A549 (cell line): ENCODE data around the gene EXT2. TPM values are rescaled to one million over a fixed set of nuclear protein-coding genes. Genes with fewer than 3 reads are reported as not detected.

Source experiments
- ATAC-seq, 2 experiments: fragments of 200-7000 bp in 1 of 2; fragments of >200 bp in 1 of 2; cut with Nextera tagmentation in 1 of 2; cut with Tn5 transposase in 1 of 2; 3 replicates each; pipeline versions ENCODE4 v1.8.0 to v1.9.1; 2018 to 2020; ENCODE audit warnings: mild to moderate bottlenecking in 1 of 2, moderate library complexity in 1 of 2
- CTCF ChIA-PET: fragments of 300-600 bp; sonication (Branson Sonifier 250); formaldehyde crosslinking; extraction: SDS; loops from one replicate; lab custom pipeline; 2021; ENCODE audit warnings: antibody characterized with exemption, inconsistent platforms; lab: Yijun Ruan, JAX
- POLR2A ChIA-PET: fragments of 350-600 bp; formaldehyde crosslinking; extraction: SDS; loops from one replicate; lab custom pipeline; 2021; ENCODE audit warnings: antibody characterized with exemption, inconsistent platforms; lab: Yijun Ruan, JAX
- DNase-seq, 2 experiments: peaks; one replicate each; pipeline versions ENCODE4 v3.0.0 to v3.0.0-alpha.2; 2011 to 2016; ENCODE audit warnings: low read depth in 1 of 2, low spot score in 1 of 2
- FAIRE-seq: peaks from 2 replicates; lab custom pipeline; 2011; peaks lifted over from hg19 to GRCh38; lab: Jason Lieb, UNC
- H3K27ac ChIP-seq, 2 experiments: fragments of >200 bp; sonication (Bioruptor Twin); formaldehyde crosslinking; 3 replicates each; pipeline ENCODE4 v1.5.1; 2016 to 2017
- H3K4me1 ChIP-seq: fragments of >200 bp; sonication (Bioruptor Twin); formaldehyde crosslinking; 3 replicates; pipeline ENCODE4 v1.6.1; 2016
- H3K4me2 ChIP-seq: fragments of >200 bp; sonication (Bioruptor Twin); formaldehyde crosslinking; 3 replicates; pipeline ENCODE4 v1.6.1; 2016
- H3K4me3 ChIP-seq: fragments of >200 bp; sonication (Bioruptor Twin); formaldehyde crosslinking; 3 replicates; pipeline ENCODE4 v1.5.1; 2016
- H3K9me3 ChIP-seq: fragments of >200 bp; sonication (Bioruptor Twin); formaldehyde crosslinking; 3 replicates; pipeline ENCODE4 v1.6.1; 2016
- BHLHE40 ChIP-seq: IDR thresholded peaks from 2 replicates; pipeline ENCODE4 v1.6.1; 2012; ENCODE audit warnings: low read depth, low read length, inconsistent platforms
- CBX2 ChIP-seq: fragments of 200-600 bp; sonication (generic); IDR thresholded peaks from 2 replicates; pipeline ENCODE4 v1.6.1; 2016; ENCODE audit warnings: low read depth, mild to moderate bottlenecking, borderline replicate concordance
- CEBPB ChIP-seq, 2 experiments: fragments of >200 bp in 1 of 2; sonication (Bioruptor Twin) in 1 of 2; formaldehyde crosslinking in 1 of 2; IDR thresholded peaks; 2 replicates each; pipeline ENCODE4 v1.6.1; 2012 to 2016
- CHD2 ChIP-seq: fragments of 150-350 bp; IDR thresholded peaks from 2 replicates; pipeline ENCODE4 v1.6.1; 2014; ENCODE audit warnings: low read length; ENCODE audit not compliant: partially characterized antibody
- CHD4 ChIP-seq: fragments of 200-600 bp; sonication (generic); IDR thresholded peaks from 2 replicates; pipeline ENCODE4 v1.6.1; 2016; ENCODE audit warnings: antibody characterized with exemption, mild to moderate bottlenecking, borderline replicate concordance
- EHMT2 ChIP-seq: fragments of 200-600 bp; sonication (generic); IDR thresholded peaks from 2 replicates; pipeline ENCODE4 v1.6.1; 2016; ENCODE audit warnings: antibody characterized with exemption, low read depth, mild to moderate bottlenecking, moderate library complexity
- EP300 ChIP-seq, 2 experiments: fragments of >200 bp; sonication (Bioruptor Twin); formaldehyde crosslinking; IDR thresholded peaks; 2 replicates in 1 of 2; 3 replicates in 1 of 2; pipeline ENCODE4 v1.6.1; 2016 to 2017
- ESRRA ChIP-seq: fragments of 150-350 bp; IDR thresholded peaks from 2 replicates; pipeline ENCODE4 v1.6.1; 2014; ENCODE audit warnings: mild to moderate bottlenecking, low read length, borderline replicate concordance
- FOSB ChIP-seq: fragments of 250-450 bp; sonication (Bioruptor Pico); IDR thresholded peaks from 2 replicates; pipeline ENCODE4 v1.5.0; 2020; ENCODE audit warnings: mild to moderate bottlenecking, moderate library complexity
- FOSL2 ChIP-seq, 2 experiments: fragments of 450-650 bp in 1 of 2; fragments of >200 bp in 1 of 2; sonication (Bioruptor Twin) in 1 of 2; formaldehyde crosslinking; IDR thresholded peaks; 2 replicates each; pipeline versions ENCODE4 v1.5.0 to v1.6.1; 2016 to 2020; ENCODE audit warnings: mild to moderate bottlenecking in 1 of 2, moderate library complexity in 1 of 2
- GATA3 ChIP-seq: IDR thresholded peaks from 2 replicates; pipeline ENCODE4 v1.6.1; 2012; ENCODE audit warnings: borderline replicate concordance
- HOXA7 ChIP-seq: fragments of 250-450 bp; sonication (Bioruptor Pico); IDR thresholded peaks from 2 replicates; pipeline ENCODE4 v1.5.0; 2020; ENCODE audit warnings: mild to moderate bottlenecking, moderate library complexity
- HOXB13 ChIP-seq: fragments of 250-450 bp; sonication (Bioruptor Pico); IDR thresholded peaks from 2 replicates; pipeline ENCODE4 v1.5.0; 2020; ENCODE audit warnings: low read depth, mild to moderate bottlenecking, moderate library complexity
- MAX ChIP-seq: IDR thresholded peaks from 2 replicates; pipeline ENCODE4 v1.6.1; 2012
- NFE2L2 ChIP-seq: fragments of 150-350 bp; conservative IDR thresholded peaks from 2 replicates; pipeline ENCODE4 v1.6.1; 2014; ENCODE audit warnings: low read length
- PHF8 ChIP-seq: fragments of 200-600 bp; sonication (generic); IDR thresholded peaks from 2 replicates; pipeline ENCODE4 v1.6.1; 2016; ENCODE audit warnings: low read depth, mild to moderate bottlenecking, antibody characterized with exemption, moderate library complexity, borderline replicate concordance
- POLR2A ChIP-seq: IDR thresholded peaks from 2 replicates; pipeline ENCODE4 v1.6.1; 2012; ENCODE audit warnings: mild to moderate bottlenecking, low read length
- RCOR1 ChIP-seq: fragments of 150-350 bp; IDR thresholded peaks from 2 replicates; pipeline ENCODE4 v1.6.1; 2014; ENCODE audit warnings: antibody characterized with exemption, low read length, low read depth
- RFX5 ChIP-seq: fragments of 450-650 bp; IDR thresholded peaks from 2 replicates; pipeline ENCODE4 v1.7.1; 2014; ENCODE audit warnings: antibody characterized with exemption, mild to moderate bottlenecking, moderate library complexity
- RNF2 ChIP-seq: fragments of 200-600 bp; sonication (generic); IDR thresholded peaks from 2 replicates; pipeline ENCODE4 v1.6.1; 2016; ENCODE audit warnings: low read depth, mild to moderate bottlenecking, antibody characterized with exemption, moderate library complexity, borderline replicate concordance
- SMC3 ChIP-seq: fragments of >200 bp; sonication (Bioruptor Twin); formaldehyde crosslinking; IDR thresholded peaks from 3 replicates; pipeline ENCODE4 v1.6.1; 2018; ENCODE audit warnings: inconsistent platforms
- ZFP36 ChIP-seq: fragments of 450-650 bp; IDR thresholded peaks from 2 replicates; pipeline ENCODE4 v1.6.1; 2014; ENCODE audit warnings: borderline replicate concordance; ENCODE audit not compliant: partially characterized antibody
- WGBS: methylation state at CpG from one replicate; pipeline ENCODE4 v1.1.6; 2017; ENCODE audit errors: missing lambda C conversion rate; 5-methylcytosine and 5-hydroxymethylcytosine counted together
- polyA plus RNA-seq, 4 experiments: library from polyadenylated mRNA; depleted of rRNA in 3 of 4; stranded (reverse); fragments of >200 nt; fragmentation: RNase III in 1 of 4; extraction: RNeasy Plus Mini Kit Qiagen cat#74134 plus additional on column Dnase treatment in 1 of 4; gene quantifications; 2 replicates in 3 of 4; 3 replicates in 1 of 4; pipeline ENCODE4 v1.2.3, GENCODE V29; 2011 to 2017
- TF ChIP-seq, protein P1 (sequence below): fragments of 250-450 bp; sonication (Bioruptor Pico); IDR thresholded peaks from 2 replicates; pipeline ENCODE4 v1.5.0; 2020; ENCODE audit warnings: low read depth, mild to moderate bottlenecking, moderate library complexity
- TF ChIP-seq, protein P2 (sequence below): IDR thresholded peaks from 2 replicates; pipeline ENCODE4 v1.6.1; 2012
- TF ChIP-seq, protein P3 (sequence below): fragments of 250-450 bp; sonication (Bioruptor Pico); IDR thresholded peaks from 2 replicates; pipeline ENCODE4 v1.5.0; 2021; ENCODE audit warnings: mild to moderate bottlenecking, moderate library complexity, borderline replicate concordance

EXT2 gene
- polyA plus RNA-seq, 2 of the 4 experiments (the other 2 are of a cell fraction) = 56.5 to 77.3 TPM

DNA sequence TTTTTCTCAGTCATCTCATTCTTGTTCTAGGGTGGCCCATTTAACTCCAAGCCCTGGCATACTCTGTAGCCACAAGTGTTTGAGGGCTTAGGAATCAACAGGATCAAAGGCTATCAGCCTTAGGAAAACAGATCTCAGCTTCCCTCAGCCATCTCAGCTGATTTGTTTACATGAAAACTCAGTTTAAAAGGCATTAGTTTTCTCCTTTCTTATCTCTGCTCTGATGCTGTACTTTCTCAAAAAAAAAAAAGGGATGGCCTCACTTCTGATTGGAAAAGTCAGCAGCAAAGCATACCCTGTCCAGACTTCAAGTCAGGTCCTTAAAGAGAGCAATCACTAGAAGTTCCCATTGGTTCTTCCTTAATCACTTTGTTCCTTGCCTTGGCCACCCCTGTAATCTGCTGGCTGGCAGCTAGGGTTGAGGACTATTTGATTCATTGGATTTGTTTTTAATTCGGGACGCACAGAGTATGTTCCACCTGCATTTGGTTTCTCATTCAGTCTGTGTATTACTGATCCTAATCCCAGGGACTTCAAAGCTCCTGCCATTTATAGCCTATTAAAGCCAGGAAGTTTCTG lies 102.8 kb downstream of the EXT2 start:
- TF ChIP-seq MAX (no peak), NFE2L2 (no peak), POLR2A (no peak), SMC3 (no peak), RNF2 (no peak), ESRRA (no peak), ZFP36 (no peak), HOXA7 (CRISPR knock-in tag) (no peak), CEBPB (IDR thresholded peaks at IDR 0.05) (no peak), CHD4 (no peak), EHMT2 (no peak)
- TF ChIP-seq, protein P1, sequence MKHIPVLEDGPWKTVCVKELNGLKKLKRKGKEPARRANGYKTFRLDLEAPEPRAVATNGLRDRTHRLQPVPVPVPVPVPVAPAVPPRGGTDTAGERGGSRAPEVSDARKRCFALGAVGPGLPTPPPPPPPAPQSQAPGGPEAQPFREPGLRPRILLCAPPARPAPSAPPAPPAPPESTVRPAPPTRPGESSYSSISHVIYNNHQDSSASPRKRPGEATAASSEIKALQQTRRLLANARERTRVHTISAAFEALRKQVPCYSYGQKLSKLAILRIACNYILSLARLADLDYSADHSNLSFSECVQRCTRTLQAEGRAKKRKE (CRISPR knock-in tag) = no peak
- peaks cover 12% of the 10 kb centered on the region; the same call in 2 of the 3 replicates for H3K9me3 ChIP-seq
- no peaks in the 10 kb centered on the region for H3K4me1 ChIP-seq
- 97% methylated on average over 2 of the region's 2 CpGs for WGBS
- ChIA-PET CTCF (interaction anchor here (0.6 kb wide), 1 partner anchor 88 kb away, joined by 4 read pairs; no protein-coding TSS in a partner anchor), POLR2A (no interaction called here)
- ATAC-seq (no peak), FAIRE-seq (no peak), DNase-seq (no peak)
- H3K4me3 ChIP-seq = no peak overlapping the region
- no peak overlapping the region for H3K27ac ChIP-seq
- no peak overlapping the region for H3K4me2 ChIP-seq

DNA sequence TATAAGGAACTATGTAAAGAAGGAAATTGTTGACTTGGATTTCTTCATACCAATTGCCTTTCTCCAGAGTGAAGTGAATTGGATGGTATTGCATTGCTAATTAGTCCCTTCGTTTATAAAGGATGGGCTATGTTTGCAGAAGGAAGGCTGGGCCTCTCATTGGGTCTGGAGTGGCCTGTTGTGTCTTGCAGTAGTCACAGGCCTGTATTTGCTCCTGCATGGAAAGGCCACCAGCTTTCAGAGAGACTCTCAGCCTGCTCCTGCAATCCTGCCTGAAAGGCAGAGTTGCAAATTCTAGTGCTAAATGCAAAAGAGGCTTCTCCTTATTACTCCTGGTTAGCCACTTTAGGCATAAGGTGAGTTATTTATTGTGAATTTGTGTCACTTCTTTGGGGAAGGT lies 103.8 kb downstream of the EXT2 start:
- H3K9me3 ChIP-seq = peaks cover 12% of the 10 kb centered on the region; the same call in 2 of the 3 replicates
- POLR2A ChIA-PET = no interaction called here
- no peak overlapping the region for H3K27ac ChIP-seq
- no peak for TF ChIP-seq PHF8
- TF ChIP-seq, all 56 proteins: peak for 0
- FAIRE-seq = no peak
- Histone ChIP-seq H3K4me1 (no peaks in the 10 kb centered on the region), H3K4me2 (no peak overlapping the region), H3K4me3 (no peak overlapping the region)
- WGBS = 77% methylated on average over 1 of the region's 1 CpG
- no peak for DNase-seq
- no peak for ATAC-seq
- CTCF ChIA-PET = no interaction called here

DNA sequence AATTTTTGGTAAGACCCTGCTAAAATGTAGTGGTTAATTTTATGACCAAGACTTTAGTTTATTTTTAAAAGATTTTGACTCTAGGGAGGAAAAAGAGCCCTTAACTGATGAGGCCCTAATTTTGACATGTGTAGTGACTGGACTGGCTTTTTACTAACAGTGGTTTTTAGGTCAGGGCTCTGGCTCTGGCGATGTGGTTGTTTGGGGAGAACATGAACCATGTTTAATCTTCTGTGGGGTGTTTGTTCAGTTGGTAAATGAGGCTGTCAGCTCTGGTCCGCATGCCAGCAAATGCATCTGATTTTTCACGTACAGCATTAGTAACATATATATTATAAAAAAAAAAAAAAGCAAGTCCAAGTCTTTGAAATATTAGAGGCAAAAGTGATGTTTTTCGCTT lies 104.3 kb downstream of the EXT2 start:
- ATAC-seq (no peak), FAIRE-seq (no peak), DNase-seq (no peak)
- Histone ChIP-seq H3K4me3 (no peak overlapping the region), H3K27ac (no peak overlapping the region), H3K4me1 (no peaks in the 10 kb centered on the region), H3K9me3 (peaks cover 12% of the 10 kb centered on the region; the same call in 2 of the 3 replicates), H3K4me2 (no peak overlapping the region)
- TF ChIP-seq HOXA7 (CRISPR knock-in tag) (no peak), RFX5 (no peak), HOXB13 (CRISPR knock-in tag) (no peak), FOSL2 (IDR thresholded peaks at IDR 0.05) (no peak), FOSL2 (CRISPR knock-in tag; IDR thresholded peaks at IDR 0.05) (no peak), CEBPB (IDR thresholded peaks at IDR 0.05) (no peak), CHD2 (no peak), EHMT2 (no peak), EP300 (IDR thresholded peaks at IDR 0.05) (no peak), GATA3 (no peak), RCOR1 (no peak), BHLHE40 (no peak), CHD4 (no peak), FOSB (CRISPR knock-in tag) (no peak), CBX2 (no peak), POLR2A (no peak)
- TF ChIP-seq, protein P2, sequence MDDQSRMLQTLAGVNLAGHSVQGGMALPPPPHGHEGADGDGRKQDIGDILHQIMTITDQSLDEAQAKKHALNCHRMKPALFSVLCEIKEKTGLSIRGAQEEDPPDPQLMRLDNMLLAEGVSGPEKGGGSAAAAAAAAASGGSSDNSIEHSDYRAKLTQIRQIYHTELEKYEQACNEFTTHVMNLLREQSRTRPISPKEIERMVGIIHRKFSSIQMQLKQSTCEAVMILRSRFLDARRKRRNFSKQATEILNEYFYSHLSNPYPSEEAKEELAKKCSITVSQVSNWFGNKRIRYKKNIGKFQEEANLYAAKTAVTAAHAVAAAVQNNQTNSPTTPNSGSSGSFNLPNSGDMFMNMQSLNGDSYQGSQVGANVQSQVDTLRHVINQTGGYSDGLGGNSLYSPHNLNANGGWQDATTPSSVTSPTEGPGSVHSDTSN = no peak
- TF ChIP-seq, protein P3, sequence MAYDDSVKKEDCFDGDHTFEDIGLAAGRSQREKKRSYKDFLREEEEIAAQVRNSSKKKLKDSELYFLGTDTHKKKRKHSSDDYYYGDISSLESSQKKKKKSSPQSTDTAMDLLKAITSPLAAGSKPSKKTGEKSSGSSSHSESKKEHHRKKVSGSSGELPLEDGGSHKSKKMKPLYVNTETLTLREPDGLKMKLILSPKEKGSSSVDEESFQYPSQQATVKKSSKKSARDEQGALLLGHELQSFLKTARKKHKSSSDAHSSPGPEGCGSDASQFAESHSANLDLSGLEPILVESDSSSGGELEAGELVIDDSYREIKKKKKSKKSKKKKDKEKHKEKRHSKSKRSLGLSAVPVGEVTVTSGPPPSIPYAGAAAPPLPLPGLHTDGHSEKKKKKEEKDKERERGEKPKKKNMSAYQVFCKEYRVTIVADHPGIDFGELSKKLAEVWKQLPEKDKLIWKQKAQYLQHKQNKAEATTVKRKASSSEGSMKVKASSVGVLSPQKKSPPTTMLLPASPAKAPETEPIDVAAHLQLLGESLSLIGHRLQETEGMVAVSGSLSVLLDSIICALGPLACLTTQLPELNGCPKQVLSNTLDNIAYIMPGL (CRISPR knock-in tag) = no peak
- CTCF ChIA-PET = no interaction called here
- 95% methylated on average over 4 of the region's 4 CpGs for WGBS
- POLR2A ChIA-PET = no interaction called here
